Ishikawa (cell line): ENCODE measurements around the gene RPL27.

Experiments used
- CEBPB ChIP-seq: IDR thresholded peaks from 2 replicates; pipeline ENCODE4 v1.6.1; 2012
- CREB1 ChIP-seq: IDR thresholded peaks from 2 replicates; pipeline ENCODE4 v1.6.1; 2012; ENCODE audit warnings: low read depth
- EGR1 ChIP-seq: IDR thresholded peaks from 2 replicates; pipeline ENCODE4 v1.6.1; 2012
- EP300 ChIP-seq: IDR thresholded peaks from 2 replicates; pipeline ENCODE4 v1.6.1; 2012; ENCODE audit warnings: borderline replicate concordance
- FOXM1 ChIP-seq: IDR thresholded peaks from 2 replicates; pipeline ENCODE4 v1.6.1; 2012; ENCODE audit warnings: low read depth, borderline replicate concordance
- MAX ChIP-seq: IDR thresholded peaks from 2 replicates; pipeline ENCODE4 v1.6.1; 2012
- NFIC ChIP-seq: IDR thresholded peaks from 2 replicates; pipeline ENCODE4 v1.6.1; 2012
- RAD21 ChIP-seq: IDR thresholded peaks from 2 replicates; pipeline ENCODE4 v1.6.1; 2012; ENCODE audit warnings: low read depth
- TAF1 ChIP-seq: IDR thresholded peaks from 2 replicates; pipeline ENCODE4 v1.6.1; 2012; ENCODE audit warnings: low read depth, mild to moderate bottlenecking
- TCF12 ChIP-seq: IDR thresholded peaks from 2 replicates; pipeline ENCODE4 v1.6.1; 2012; ENCODE audit warnings: low read depth
- TEAD4 ChIP-seq: IDR thresholded peaks from 2 replicates; pipeline ENCODE4 v1.6.1; 2012
- YY1 ChIP-seq: IDR thresholded peaks from 2 replicates; pipeline ENCODE4 v1.6.1; 2012; ENCODE audit warnings: low read depth
- ZBTB7A ChIP-seq: IDR thresholded peaks from 2 replicates; pipeline ENCODE4 v1.6.1; 2012; ENCODE audit warnings: low read depth
- TF ChIP-seq, protein P1 (sequence below): IDR thresholded peaks from 2 replicates; pipeline ENCODE4 v1.6.1; 2012; ENCODE audit warnings: low read depth, mild to moderate bottlenecking
- TF ChIP-seq, protein P2 (sequence below): IDR thresholded peaks from 2 replicates; pipeline ENCODE4 v1.6.1; 2012

Gene RPL27

GRCh38 chr17:42989141-42989540 is 9.1 kb upstream of the RPL27 start:
- TF ChIP-seq, protein P1, sequence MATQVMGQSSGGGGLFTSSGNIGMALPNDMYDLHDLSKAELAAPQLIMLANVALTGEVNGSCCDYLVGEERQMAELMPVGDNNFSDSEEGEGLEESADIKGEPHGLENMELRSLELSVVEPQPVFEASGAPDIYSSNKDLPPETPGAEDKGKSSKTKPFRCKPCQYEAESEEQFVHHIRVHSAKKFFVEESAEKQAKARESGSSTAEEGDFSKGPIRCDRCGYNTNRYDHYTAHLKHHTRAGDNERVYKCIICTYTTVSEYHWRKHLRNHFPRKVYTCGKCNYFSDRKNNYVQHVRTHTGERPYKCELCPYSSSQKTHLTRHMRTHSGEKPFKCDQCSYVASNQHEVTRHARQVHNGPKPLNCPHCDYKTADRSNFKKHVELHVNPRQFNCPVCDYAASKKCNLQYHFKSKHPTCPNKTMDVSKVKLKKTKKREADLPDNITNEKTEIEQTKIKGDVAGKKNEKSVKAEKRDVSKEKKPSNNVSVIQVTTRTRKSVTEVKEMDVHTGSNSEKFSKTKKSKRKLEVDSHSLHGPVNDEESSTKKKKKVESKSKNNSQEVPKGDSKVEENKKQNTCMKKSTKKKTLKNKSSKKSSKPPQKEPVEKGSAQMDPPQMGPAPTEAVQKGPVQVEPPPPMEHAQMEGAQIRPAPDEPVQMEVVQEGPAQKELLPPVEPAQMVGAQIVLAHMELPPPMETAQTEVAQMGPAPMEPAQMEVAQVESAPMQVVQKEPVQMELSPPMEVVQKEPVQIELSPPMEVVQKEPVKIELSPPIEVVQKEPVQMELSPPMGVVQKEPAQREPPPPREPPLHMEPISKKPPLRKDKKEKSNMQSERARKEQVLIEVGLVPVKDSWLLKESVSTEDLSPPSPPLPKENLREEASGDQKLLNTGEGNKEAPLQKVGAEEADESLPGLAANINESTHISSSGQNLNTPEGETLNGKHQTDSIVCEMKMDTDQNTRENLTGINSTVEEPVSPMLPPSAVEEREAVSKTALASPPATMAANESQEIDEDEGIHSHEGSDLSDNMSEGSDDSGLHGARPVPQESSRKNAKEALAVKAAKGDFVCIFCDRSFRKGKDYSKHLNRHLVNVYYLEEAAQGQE, result no peak
- no peak for TF ChIP-seq CEBPB
- TF ChIP-seq TAF1, result no peak
- no peak for TF ChIP-seq CREB1
- no peak for TF ChIP-seq TCF12
- no peak for TF ChIP-seq MAX
- TF ChIP-seq TEAD4, result no peak
- TF ChIP-seq YY1, result no peak

DNA sequence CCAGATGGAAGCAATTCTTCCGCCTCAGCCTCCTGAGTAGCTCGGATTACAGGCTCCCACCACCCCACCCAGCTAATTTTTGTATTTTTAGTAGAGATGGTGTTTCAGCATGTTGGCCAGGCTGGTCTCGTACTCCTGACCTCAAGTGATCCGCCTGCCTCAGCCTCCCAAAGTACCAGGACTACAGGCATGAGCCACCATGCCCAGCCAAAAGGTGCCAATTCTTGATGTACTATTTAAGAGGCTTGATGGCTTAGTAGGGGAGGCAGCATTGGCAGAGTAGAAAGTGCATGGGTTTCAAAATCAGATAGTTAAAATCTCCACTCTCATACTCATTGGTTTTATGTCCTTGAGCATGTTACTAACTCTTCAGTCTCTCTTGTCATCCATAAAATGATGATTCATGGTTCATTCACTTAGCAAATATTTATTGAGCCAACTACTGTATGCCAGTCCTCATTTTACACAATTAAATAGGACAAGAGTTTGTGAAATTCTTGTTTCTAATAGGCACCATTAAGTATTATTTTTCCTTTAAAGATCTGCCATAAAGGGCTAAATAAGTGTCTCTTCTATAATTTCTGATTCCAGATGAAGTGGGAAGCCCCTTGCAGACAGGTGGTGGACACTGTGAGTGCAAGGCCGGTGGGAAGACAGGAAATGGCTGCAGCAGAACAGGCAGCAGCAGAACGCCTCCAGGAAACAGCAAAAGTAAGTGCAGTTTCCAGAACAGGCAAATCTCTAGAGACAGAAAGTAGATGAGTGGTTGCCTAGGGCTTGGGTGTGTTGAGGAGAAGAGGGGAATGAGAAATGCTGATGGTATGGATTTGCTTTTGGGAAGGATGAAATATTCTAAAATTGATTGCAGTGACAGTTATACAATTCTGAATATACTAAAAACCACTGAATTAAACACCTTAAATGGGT is 8.2 kb upstream of the RPL27 start:
- TF ChIP-seq CEBPB, result no peak
- no peak for TF ChIP-seq TCF12
- TF ChIP-seq, protein P1, result no peak
- TF ChIP-seq YY1, result no peak
- no peak for TF ChIP-seq EGR1
- TF ChIP-seq, protein P2, sequence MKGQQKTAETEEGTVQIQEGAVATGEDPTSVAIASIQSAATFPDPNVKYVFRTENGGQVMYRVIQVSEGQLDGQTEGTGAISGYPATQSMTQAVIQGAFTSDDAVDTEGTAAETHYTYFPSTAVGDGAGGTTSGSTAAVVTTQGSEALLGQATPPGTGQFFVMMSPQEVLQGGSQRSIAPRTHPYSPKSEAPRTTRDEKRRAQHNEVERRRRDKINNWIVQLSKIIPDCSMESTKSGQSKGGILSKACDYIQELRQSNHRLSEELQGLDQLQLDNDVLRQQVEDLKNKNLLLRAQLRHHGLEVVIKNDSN, result no peak
- no peak for TF ChIP-seq TEAD4
- no peak for TF ChIP-seq EP300
- no peak for TF ChIP-seq TAF1
- TF ChIP-seq CREB1, result no peak
- no peak for TF ChIP-seq NFIC
- no peak for TF ChIP-seq RAD21
- TF ChIP-seq ZBTB7A, result no peak
- no peak for TF ChIP-seq MAX
- no peak for TF ChIP-seq FOXM1

GRCh38 chr17:42991471-42991870 is 6.7 kb upstream of the RPL27 start:
- TF ChIP-seq CEBPB, result no peak
- no peak for TF ChIP-seq NFIC
- no peak for TF ChIP-seq EP300
- TF ChIP-seq MAX, result no peak
- TF ChIP-seq EGR1, result no peak
- TF ChIP-seq CREB1, result no peak
- TF ChIP-seq FOXM1, result no peak
- TF ChIP-seq TEAD4, result no peak
- TF ChIP-seq, protein P2, result no peak
- TF ChIP-seq RAD21, result no peak
- TF ChIP-seq TCF12, result no peak
- TF ChIP-seq TAF1, result no peak
- TF ChIP-seq YY1, result no peak
- TF ChIP-seq ZBTB7A, result no peak
- TF ChIP-seq, protein P1, result no peak

GRCh38 chr17:42992872-42993271 is 5.3 kb upstream of the RPL27 start:
- TF ChIP-seq ZBTB7A (no peak), TCF12 (no peak), EGR1 (no peak), YY1 (no peak), MAX (no peak), CEBPB (no peak), FOXM1 (no peak), TEAD4 (no peak), RAD21 (no peak), NFIC (no peak)
- TF ChIP-seq, protein P1, result no peak
- TF ChIP-seq, protein P2, result no peak
